Right lobe of liver (tissue), 4 donors: ENCODE data around the gene PSMD3.

Experiments used
- POLR2A ChIP-seq: fragments of 450-650 bp; IDR thresholded peaks from one replicate; pipeline ENCODE4 v1.6.1; 2017; ENCODE audit warnings: antibody characterized with exemption, mild to moderate bottlenecking
- TF ChIP-seq, protein P1 (sequence below), 4 donors: fragments of 200-600 bp in 3 of 4; fragments of 450-650 bp in 1 of 4; IDR thresholded peaks; one replicate each; pipeline versions ENCODE4 v1.5.1 to v1.8.0; 2016 to 2022; ENCODE audit warnings: antibody characterized with exemption in 4 of 4, mild to moderate bottlenecking in 2 of 4
- donor health status: DM: no; HTN: no; CAD: no.
- donor health status: DM: no; HTN: no; CAD: no.
- donor health status: DM: no; HTN: yes; CAD: no.

DNA sequence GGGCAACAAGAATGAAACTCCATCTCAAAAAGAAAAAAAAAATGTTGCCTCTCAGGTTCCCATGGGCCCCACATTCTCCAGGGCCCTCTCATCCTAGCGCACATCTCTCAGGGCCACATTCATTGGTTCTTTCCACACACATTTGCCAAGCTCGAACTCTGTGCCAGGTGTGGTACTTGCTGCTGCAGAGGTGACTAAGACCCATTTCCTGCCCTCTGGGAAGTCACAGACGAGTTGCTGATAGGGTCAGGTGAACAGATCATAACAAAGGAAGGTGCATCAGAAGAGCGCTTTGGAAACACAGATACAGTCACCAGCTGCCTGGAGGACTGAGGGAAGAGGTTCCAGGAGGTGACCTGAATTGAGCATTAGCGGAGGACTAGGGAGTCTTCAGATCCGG lies 16.8 kb upstream of the PSMD3 start:
- TF ChIP-seq, protein P1, sequence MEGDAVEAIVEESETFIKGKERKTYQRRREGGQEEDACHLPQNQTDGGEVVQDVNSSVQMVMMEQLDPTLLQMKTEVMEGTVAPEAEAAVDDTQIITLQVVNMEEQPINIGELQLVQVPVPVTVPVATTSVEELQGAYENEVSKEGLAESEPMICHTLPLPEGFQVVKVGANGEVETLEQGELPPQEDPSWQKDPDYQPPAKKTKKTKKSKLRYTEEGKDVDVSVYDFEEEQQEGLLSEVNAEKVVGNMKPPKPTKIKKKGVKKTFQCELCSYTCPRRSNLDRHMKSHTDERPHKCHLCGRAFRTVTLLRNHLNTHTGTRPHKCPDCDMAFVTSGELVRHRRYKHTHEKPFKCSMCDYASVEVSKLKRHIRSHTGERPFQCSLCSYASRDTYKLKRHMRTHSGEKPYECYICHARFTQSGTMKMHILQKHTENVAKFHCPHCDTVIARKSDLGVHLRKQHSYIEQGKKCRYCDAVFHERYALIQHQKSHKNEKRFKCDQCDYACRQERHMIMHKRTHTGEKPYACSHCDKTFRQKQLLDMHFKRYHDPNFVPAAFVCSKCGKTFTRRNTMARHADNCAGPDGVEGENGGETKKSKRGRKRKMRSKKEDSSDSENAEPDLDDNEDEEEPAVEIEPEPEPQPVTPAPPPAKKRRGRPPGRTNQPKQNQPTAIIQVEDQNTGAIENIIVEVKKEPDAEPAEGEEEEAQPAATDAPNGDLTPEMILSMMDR (IDR thresholded peaks at IDR 0.05): no peak
- no peak for TF ChIP-seq POLR2A
